ENCODE results near the gene DNM2. TPM values are rescaled to one million over a fixed set of nuclear protein-coding genes. Genes with fewer than 3 reads are reported as not detected.
A peak's percentile ranks its signal among the peaks of the same experiment; 100 is the strongest.

The DNM2 gene
- total RNA-seq, 4 donors from 2014 or later, result 79.1 to 115 (median 96.8) TPM

DNA sequence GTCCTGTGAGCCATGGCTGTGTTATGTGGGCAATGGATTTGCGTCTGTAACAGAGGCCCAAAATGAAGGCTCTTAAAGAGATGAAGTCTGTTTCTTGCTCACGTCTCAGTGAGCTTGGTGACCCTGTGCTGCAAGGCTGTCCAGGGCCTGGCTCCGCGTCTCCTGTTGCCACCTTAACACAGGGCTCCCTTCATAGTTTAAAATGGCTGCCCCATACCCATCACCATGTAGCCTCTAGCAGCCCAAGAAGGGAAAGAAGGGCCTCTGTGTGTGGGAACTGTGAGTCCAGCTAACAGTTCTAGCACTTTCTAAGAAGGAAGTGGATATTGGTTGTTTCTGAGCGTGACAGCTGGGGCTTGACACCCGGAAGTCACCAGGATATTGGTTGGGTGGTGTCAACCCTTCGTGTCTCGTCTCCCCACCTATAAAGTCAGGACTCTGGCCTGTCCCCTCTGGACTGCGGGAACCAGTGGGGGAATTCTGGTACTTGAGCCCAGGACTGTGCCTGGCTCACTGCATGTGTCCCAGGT lies 97.2 kb downstream of the DNM2 start:
- peaks cover 0 to 17% (median 0%) of the 10 kb centered on the region in 3 donors for H3K4me1 ChIP-seq
- H3K36me3 ChIP-seq, result peaks cover 0 to 94% of the 10 kb centered on the region in 2 donors
- no peaks in the 10 kb centered on the region for H3K9me3 ChIP-seq
- 86% methylated on average over 5 of the region's 9 CpGs; no CpG with 5 or more reads in 1 of the 2 donors for WGBS, 2 donors (ENCODE audit: low coverage in 1 of 2)
- H3K27me3 ChIP-seq, result no peaks in the 10 kb centered on the region
- no peak overlapping the region for H3K27ac ChIP-seq
- TF ChIP-seq POLR2A (IDR thresholded peaks at IDR 0.05) (no peak), EP300 (IDR thresholded peaks at IDR 0.05) (no peak)
- TF ChIP-seq, protein P1, sequence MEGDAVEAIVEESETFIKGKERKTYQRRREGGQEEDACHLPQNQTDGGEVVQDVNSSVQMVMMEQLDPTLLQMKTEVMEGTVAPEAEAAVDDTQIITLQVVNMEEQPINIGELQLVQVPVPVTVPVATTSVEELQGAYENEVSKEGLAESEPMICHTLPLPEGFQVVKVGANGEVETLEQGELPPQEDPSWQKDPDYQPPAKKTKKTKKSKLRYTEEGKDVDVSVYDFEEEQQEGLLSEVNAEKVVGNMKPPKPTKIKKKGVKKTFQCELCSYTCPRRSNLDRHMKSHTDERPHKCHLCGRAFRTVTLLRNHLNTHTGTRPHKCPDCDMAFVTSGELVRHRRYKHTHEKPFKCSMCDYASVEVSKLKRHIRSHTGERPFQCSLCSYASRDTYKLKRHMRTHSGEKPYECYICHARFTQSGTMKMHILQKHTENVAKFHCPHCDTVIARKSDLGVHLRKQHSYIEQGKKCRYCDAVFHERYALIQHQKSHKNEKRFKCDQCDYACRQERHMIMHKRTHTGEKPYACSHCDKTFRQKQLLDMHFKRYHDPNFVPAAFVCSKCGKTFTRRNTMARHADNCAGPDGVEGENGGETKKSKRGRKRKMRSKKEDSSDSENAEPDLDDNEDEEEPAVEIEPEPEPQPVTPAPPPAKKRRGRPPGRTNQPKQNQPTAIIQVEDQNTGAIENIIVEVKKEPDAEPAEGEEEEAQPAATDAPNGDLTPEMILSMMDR (IDR thresholded peaks at IDR 0.05), result no peak
- no peak for ATAC-seq
- no peak overlapping the region for H3K4me3 ChIP-seq

GRCh38 chr19:10815969-10816644 lies 98.2 kb downstream of the DNM2 start:
- ATAC-seq, result no peak
- Histone ChIP-seq H3K36me3 (peaks cover 0 to 94% of the 10 kb centered on the region in 2 donors), H3K9me3 (no peaks in the 10 kb centered on the region), H3K27ac (peak overlapping the region in 2 of 4 donors; percentile 53 to 71), H3K27me3 (no peaks in the 10 kb centered on the region), H3K4me1 (peaks cover 0 to 17% (median 0%) of the 10 kb centered on the region in 3 donors), H3K4me3 (peak overlapping the region in 1 of 2 donors; percentile 39)
- 80 to 87% methylated on average over 1 to 7 of the region's 21 CpGs for WGBS, 2 donors (ENCODE audit: low coverage in 1 of 2)
- TF ChIP-seq POLR2AphosphoS5 (IDR thresholded peaks at IDR 0.05), result no peak
- TF ChIP-seq, protein P1 (IDR thresholded peaks at IDR 0.05), result no peak
- no peak for TF ChIP-seq EP300 (IDR thresholded peaks at IDR 0.05)
- no peak for TF ChIP-seq POLR2A (IDR thresholded peaks at IDR 0.05)

DNA sequence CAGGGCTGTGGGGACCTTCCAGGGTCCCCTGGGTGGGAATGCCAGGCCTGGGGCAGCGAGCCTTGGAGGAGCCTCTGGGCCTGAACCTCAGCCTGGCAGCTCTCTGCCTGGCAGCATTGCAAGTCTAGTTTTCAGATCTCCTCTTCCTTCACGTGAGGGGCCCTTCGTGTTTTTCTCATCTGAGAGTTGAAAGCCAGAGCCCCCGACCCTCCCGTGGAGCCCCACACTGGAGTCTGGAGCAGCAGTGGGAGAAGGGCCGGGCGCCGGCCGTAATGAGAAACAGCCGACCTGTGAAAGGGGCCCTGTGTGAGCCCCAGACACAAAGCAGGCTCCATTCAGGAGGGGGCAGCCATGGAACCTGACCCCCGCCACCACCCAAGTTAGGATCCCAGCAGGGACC lies 98.8 kb downstream of the DNM2 start:
- no CpG with 5 or more reads among the region's 11 CpGs for WGBS, 2 donors (ENCODE audit: low coverage in 1 of 2)
- H3K27ac ChIP-seq, result peak overlapping the region in 3 of 4 donors; percentile 53 to 71 (median 66)
- H3K9me3 ChIP-seq, result no peaks in the 10 kb centered on the region
- H3K4me3 ChIP-seq, result peak overlapping the region in 1 of 2 donors; percentile 39
- peaks cover 0 to 17% (median 0%) of the 10 kb centered on the region in 3 donors for H3K4me1 ChIP-seq
- no peak for ATAC-seq
- peaks cover 0 to 94% of the 10 kb centered on the region in 2 donors for H3K36me3 ChIP-seq
- TF ChIP-seq POLR2AphosphoS5 (IDR thresholded peaks at IDR 0.05), result no peak
- no peak for TF ChIP-seq POLR2A (IDR thresholded peaks at IDR 0.05)
- no peak for TF ChIP-seq EP300 (IDR thresholded peaks at IDR 0.05)
- TF ChIP-seq, protein P1 (IDR thresholded peaks at IDR 0.05), result no peak
- no peaks in the 10 kb centered on the region for H3K27me3 ChIP-seq

DNA sequence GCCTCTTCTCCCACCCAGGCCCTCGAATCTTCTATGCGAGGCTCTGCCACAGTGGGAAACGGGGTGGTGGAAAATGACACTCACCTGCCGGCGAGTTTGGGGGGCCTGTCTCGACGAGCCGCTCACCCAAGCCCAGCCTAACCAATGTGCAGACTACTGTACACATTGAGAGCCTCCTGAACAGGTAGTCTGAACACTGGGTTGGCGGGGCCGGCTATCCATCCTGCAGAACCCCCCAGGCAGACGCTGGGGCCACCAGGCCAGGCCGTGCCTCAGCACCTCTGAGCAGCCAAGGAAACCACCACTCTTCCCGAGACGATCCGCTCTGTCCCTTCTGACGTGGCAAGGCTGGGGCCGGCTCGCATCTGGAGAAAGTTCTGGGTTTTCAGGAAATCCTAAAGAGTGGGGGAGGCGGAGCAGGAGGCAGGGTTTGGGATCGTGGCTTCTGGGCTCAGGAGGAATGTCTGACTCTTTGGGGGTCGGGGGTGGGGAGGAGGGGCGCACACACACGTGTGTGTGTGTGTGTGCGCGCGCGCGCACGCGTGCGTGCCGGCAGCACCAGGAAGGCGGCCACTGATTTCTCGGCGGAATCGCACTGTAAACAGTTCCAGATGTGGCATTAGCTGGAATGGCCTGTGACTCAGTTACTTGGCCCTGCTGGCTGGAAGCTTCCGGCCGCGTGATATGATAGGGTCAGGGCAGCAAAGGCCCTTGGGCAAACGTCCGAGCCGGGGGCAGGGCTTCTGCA lies 99.6 kb downstream of the DNM2 start:
- 90% methylated on average over 3 of the region's 42 CpGs; no CpG with 5 or more reads in 1 of the 2 donors for WGBS, 2 donors (ENCODE audit: low coverage in 1 of 2)
- Histone ChIP-seq H3K4me3 (peak overlapping the region in 1 of 2 donors; percentile 39), H3K9me3 (no peaks in the 10 kb centered on the region), H3K27me3 (no peaks in the 10 kb centered on the region), H3K27ac (peak overlapping the region; percentile 2 to 71 (median 60)), H3K36me3 (peaks cover 0 to 94% of the 10 kb centered on the region in 2 donors), H3K4me1 (peaks cover 0 to 17% (median 0%) of the 10 kb centered on the region in 3 donors)
- no peak for TF ChIP-seq EP300 (IDR thresholded peaks at IDR 0.05)
- peak; percentile 51 for TF ChIP-seq POLR2AphosphoS5 (IDR thresholded peaks at IDR 0.05)
- peak; percentile 68 for ATAC-seq
